HepG2 (cell line): ENCODE data around the gene GDAP1L1. TPM values are rescaled to one million over a fixed set of nuclear protein-coding genes. Genes with fewer than 3 reads are reported as not detected.

Source experiments
- CEBPB ChIP-seq: IDR thresholded peaks from 2 replicates; pipeline ENCODE4 v1.6.1; 2011; ENCODE audit warnings: low read depth, low read length, improper control_type of control experiment, borderline replicate concordance
- ESRRA ChIP-seq: sonication (generic); formaldehyde crosslinking; IDR thresholded peaks from 2 replicates; pipeline ENCODE4 v1.5.1; 2020; ENCODE audit warnings: mild to moderate bottlenecking, low read depth, missing genetic modification reagents
- HNRNPK ChIP-seq: fragments of 200-400 bp; formaldehyde crosslinking; IDR thresholded peaks from 2 replicates; pipeline ENCODE4 v1.6.1; 2018; ENCODE audit warnings: low read length, low read depth, moderate library complexity, mild to moderate bottlenecking; ENCODE audit not compliant: poor library complexity, severe bottlenecking
- MAFF ChIP-seq: IDR thresholded peaks from 2 replicates; pipeline ENCODE4 v1.6.1; 2011; ENCODE audit warnings: low read depth, low read length, improper control_type of control experiment
- MAFG ChIP-seq: sonication (generic); formaldehyde crosslinking; IDR thresholded peaks from 2 replicates; pipeline ENCODE4 v1.5.1; 2020; ENCODE audit warnings: mild to moderate bottlenecking, missing genetic modification reagents
- PATZ1 ChIP-seq: sonication (generic); formaldehyde crosslinking; IDR thresholded peaks from 2 replicates; pipeline ENCODE4 v1.4.0; 2020; ENCODE audit warnings: missing genetic modification reagents
- PAWR ChIP-seq: sonication (generic); formaldehyde crosslinking; IDR thresholded peaks from 2 replicates; pipeline ENCODE4 v1.4.0; 2020; ENCODE audit warnings: missing genetic modification reagents, mild to moderate bottlenecking, borderline replicate concordance
- SCMH1 ChIP-seq: sonication (generic); formaldehyde crosslinking; IDR thresholded peaks from 2 replicates; pipeline ENCODE4 v1.9.0; 2021; ENCODE audit warnings: missing genetic modification reagents, mild to moderate bottlenecking, borderline replicate concordance
- THAP11 ChIP-seq: IDR thresholded peaks from 2 replicates; pipeline ENCODE4 v1.6.1; 2016; ENCODE audit warnings: missing biosample characterization, missing genetic modification reagents
- ZNF318 ChIP-seq: sonication (generic); formaldehyde crosslinking; IDR thresholded peaks from 2 replicates; pipeline ENCODE4 v1.4.0; 2020; ENCODE audit warnings: mild to moderate bottlenecking, missing genetic modification reagents
- ZNF383 ChIP-seq: sonication (generic); formaldehyde crosslinking; IDR thresholded peaks from 2 replicates; pipeline ENCODE4 v1.4.0; 2020; ENCODE audit warnings: missing genetic modification reagents, mild to moderate bottlenecking, borderline replicate concordance
- ZNF567 ChIP-seq: sonication (generic); formaldehyde crosslinking; IDR thresholded peaks from 2 replicates; pipeline ENCODE4 v1.8.1; 2023; ENCODE audit warnings: mild to moderate bottlenecking, missing genetic modification reagents, borderline replicate concordance
- ZNF724P ChIP-seq: sonication (generic); formaldehyde crosslinking; IDR thresholded peaks from 2 replicates; pipeline ENCODE4 v1.8.0; 2022; ENCODE audit warnings: missing genetic modification reagents, borderline replicate concordance
- polyA plus RNA-seq, 8 experiments: library from polyadenylated mRNA; depleted of rRNA in 3 of 8; stranded (reverse) in 7 of 8; unstranded in 1 of 8; fragments of >200 nt; fragmentation: Illumina TruSeq in 4 of 8; extraction: Trizol in 4 of 8; gene quantifications; 2 replicates each; pipeline versions ENCODE4 v1.2.1 to v1.2.3, GENCODE V29; 2011 to 2016; ENCODE audit warnings: low read depth in 4 of 8, missing spikeins in 1 of 8, mixed read lengths in 1 of 8; ENCODE audit not compliant: insufficient read depth in 1 of 8
- total RNA-seq, 5 experiments: library from RNA; depleted of rRNA; stranded (reverse); fragments of >200 nt; fragmentation: Illumina TruSeq; extraction: Trizol; gene quantifications; 2 replicates each; pipeline ENCODE4 v1.2.3, GENCODE V29; 2016; ENCODE audit warnings: low read depth in 1 of 5
- TF ChIP-seq, protein P1 (sequence below): sonication (generic); formaldehyde crosslinking; IDR thresholded peaks from 2 replicates; pipeline ENCODE4; 2020; ENCODE audit warnings: missing genetic modification reagents, mild to moderate bottlenecking, borderline replicate concordance
- TF ChIP-seq, protein P2 (sequence below): sonication (generic); formaldehyde crosslinking; IDR thresholded peaks from 2 replicates; pipeline ENCODE4 v1.4.0; 2020; ENCODE audit warnings: mild to moderate bottlenecking, missing genetic modification reagents

The GDAP1L1 gene
- total and polyA plus RNA-seq, 2 of the 13 experiments (the other 11 are each of a cell fraction or from before 2014, with no cell fraction given), result 0.04 TPM; not detected in 1

- TF ChIP-seq MAFF (no peak), ZNF724P (CRISPR knock-in tag) (no peak), ZNF567 (CRISPR knock-in tag) (no peak), ZNF318 (CRISPR knock-in tag) (no peak), CEBPB (no peak), SCMH1 (CRISPR knock-in tag) (no peak), HNRNPK (no peak), PATZ1 (CRISPR knock-in tag) (0 out of 2 replicates have a peak, but pooled peaks have one; percentile 20), MAFG (no peak), THAP11 (CRISPR knock-in tag) (no peak), ESRRA (CRISPR knock-in tag) (no peak), PAWR (CRISPR knock-in tag) (no peak), ZNF383 (CRISPR knock-in tag) (no peak)
- TF ChIP-seq, protein P1, sequence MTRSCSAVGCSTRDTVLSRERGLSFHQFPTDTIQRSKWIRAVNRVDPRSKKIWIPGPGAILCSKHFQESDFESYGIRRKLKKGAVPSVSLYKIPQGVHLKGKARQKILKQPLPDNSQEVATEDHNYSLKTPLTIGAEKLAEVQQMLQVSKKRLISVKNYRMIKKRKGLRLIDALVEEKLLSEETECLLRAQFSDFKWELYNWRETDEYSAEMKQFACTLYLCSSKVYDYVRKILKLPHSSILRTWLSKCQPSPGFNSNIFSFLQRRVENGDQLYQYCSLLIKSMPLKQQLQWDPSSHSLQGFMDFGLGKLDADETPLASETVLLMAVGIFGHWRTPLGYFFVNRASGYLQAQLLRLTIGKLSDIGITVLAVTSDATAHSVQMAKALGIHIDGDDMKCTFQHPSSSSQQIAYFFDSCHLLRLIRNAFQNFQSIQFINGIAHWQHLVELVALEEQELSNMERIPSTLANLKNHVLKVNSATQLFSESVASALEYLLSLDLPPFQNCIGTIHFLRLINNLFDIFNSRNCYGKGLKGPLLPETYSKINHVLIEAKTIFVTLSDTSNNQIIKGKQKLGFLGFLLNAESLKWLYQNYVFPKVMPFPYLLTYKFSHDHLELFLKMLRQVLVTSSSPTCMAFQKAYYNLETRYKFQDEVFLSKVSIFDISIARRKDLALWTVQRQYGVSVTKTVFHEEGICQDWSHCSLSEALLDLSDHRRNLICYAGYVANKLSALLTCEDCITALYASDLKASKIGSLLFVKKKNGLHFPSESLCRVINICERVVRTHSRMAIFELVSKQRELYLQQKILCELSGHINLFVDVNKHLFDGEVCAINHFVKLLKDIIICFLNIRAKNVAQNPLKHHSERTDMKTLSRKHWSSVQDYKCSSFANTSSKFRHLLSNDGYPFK (CRISPR knock-in tag), result no peak
- TF ChIP-seq, protein P2, sequence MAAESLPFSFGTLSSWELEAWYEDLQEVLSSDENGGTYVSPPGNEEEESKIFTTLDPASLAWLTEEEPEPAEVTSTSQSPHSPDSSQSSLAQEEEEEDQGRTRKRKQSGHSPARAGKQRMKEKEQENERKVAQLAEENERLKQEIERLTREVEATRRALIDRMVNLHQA, result no peak
Observed at GRCh38 chr20:44287272-44288097, 40.4 kb downstream of the GDAP1L1 start (continued).
